HG02623 (cell line): ENCODE data around the gene SLC5A12.
"Not testable (repeated sequence)": the region's sequence is repeated elsewhere in the genome, so short reads cannot be mapped to it uniquely, and the experiment has no call there.

Experiments
- ATAC-seq: cut with Tn5 transposase; IDR thresholded peaks from one replicate; pipeline ENCODE4 v1.9.1; 2021; ENCODE audit warnings: moderate library complexity; ENCODE audit not compliant: unreplicated experiment

Gene SLC5A12

GRCh38 chr11:26662916-26663315 is 58.9 kb downstream of the SLC5A12 start:
- ATAC-seq, result no peak

GRCh38 chr11:26655287-26655686 is 66.6 kb downstream of the SLC5A12 start:
- ATAC-seq, result no peak

DNA sequence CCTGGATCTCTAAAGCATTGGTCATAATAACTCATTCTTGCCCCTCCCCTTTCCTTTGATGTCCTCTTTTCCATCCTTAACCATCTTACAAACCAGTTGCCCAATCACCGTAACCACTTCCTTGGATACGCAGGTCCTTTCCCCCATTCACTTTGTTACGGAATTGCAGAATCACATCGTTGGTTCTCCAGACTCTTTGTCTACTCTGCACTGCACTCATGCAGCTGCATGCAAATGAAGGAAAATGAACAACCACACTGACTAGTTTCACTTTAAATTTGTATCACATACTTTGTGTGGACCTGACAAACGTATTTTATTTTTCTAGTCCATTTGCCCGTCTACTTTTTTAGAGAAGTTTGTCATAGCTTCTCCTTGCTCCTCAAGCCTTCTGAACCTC is 69.9 kb downstream of the SLC5A12 start:
- no peak for ATAC-seq

DNA sequence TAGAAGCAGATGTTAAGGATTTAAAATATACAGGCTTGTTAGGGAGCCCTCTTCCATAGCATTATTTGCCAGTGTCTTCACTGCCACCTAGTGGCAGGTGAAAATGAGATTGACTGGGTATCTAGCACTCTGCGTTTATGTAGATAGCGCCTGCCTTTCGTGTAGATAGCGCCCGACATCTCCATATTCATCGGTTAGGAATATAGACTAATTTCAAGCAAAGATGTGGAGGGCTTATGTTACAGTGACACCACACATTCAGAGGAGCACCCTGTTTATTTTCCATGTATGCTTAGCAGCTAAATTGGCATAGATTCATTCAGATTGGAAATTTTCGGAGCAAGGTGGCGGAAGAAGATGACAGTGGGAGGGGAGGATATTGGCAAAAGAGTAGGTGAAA is 72.0 kb downstream of the SLC5A12 start:
- ATAC-seq, result peak; percentile 91

GRCh38 chr11:26643314-26643713 is 78.5 kb downstream of the SLC5A12 start:
- not testable (repeated sequence) for ATAC-seq

DNA sequence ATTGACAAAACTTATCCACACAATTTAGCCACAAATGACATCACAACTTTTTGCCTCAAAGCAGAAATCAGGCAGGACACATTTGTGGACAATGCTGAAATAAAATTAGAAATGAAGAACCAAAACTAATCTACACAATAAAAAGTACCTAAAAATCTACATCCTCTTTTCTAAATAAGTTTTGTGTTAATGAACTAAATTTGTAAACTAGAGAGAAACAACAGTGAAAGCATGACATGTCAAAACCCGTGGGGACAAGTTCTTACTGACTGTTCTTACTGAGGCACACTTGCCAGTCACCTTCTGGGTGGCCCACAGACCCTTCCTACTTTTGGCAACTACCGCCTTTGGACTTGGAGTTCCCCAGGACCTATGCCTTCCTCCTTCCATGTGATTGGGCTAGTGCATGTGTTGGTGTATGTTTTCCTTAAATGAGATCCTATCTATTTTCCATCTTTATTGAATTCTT is 89.1 kb downstream of the SLC5A12 start:
- peak; percentile 69 for ATAC-seq

DNA sequence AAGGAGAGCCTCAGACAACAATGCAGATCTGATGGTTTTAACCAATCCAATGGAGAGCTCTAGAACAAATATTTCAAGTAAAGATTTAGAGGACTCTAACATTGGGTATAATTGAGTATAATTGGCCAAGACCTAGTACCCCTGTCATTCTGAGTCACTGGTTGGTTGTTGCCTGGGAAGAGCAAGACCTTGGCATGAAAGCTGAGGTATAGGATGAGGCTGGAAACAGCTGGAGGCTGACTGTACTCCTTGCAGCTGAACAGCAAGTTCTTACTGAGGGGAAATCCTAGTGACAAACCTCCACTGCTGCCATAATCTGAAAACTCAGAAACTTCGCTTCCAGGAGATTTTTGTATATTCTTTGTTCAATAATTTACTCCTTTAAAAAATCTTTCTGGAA is 95.5 kb downstream of the SLC5A12 start:
- no peak for ATAC-seq

DNA sequence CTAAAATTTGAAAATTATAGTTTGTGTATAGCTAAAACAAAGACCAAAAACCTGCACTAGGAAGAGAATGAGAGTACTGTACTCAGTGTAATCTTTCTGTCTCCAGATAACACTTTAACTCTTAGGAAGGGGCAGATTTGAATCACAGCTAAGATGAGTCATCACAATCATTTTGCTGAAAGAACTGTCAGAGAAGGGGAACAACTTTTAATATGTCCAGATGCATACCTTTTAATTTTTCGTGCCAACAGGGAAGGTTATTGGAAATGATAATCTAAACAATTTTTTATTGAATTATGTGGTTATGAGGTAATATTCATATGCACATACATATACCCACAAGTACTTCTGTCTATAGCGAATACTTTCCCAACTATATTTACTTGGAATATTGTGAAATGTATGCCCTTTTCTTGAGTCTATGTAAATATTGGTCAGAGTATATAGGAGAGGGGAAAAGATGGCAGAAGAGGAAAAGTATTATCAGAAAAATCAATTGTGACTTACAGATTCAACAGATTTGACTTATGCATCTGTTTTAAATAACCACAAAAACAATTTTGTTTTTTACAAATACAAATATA is 98.7 kb downstream of the SLC5A12 start:
- ATAC-seq, result no peak

- ATAC-seq, result no peak
Observed at GRCh38 chr11:26622181-26622580, 99.7 kb downstream of the SLC5A12 start.

- no peak for ATAC-seq
Observed at GRCh38 chr11:26621132-26621531, 100.7 kb downstream of the SLC5A12 start.

GRCh38 chr11:26620282-26621045 is 101.4 kb downstream of the SLC5A12 start:
- no peak for ATAC-seq

DNA sequence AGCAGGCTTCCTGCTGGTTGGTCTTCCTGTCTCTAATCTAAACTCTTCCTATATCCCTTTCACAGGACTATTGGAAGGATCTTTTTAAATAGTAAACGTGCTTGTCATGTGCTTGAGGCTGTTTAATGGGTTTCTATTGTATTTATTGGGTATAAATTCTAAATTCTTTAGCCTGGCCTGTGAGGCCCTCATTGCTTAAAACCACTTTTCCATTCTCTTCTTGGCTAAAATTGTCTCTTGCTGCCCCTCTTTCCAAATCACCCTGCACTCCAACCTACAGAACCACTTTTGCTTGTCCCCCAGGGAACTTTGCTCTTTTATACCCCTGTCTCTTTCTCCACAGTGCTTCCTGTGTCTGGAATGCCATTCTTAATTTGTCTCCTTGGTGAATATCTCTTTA is 103.4 kb downstream of the SLC5A12 start:
- no peak for ATAC-seq
